Ishikawa (cell line): Measurements from ENCODE around the gene ANK2.

Source experiments
- EGR1 ChIP-seq: IDR thresholded peaks from 2 replicates; pipeline ENCODE4 v1.6.1; 2012
- EP300 ChIP-seq: IDR thresholded peaks from 2 replicates; pipeline ENCODE4 v1.6.1; 2012; ENCODE audit warnings: borderline replicate concordance
- MAX ChIP-seq: IDR thresholded peaks from 2 replicates; pipeline ENCODE4 v1.6.1; 2012
- RAD21 ChIP-seq: IDR thresholded peaks from 2 replicates; pipeline ENCODE4 v1.6.1; 2012; ENCODE audit warnings: low read depth
- REST ChIP-seq: IDR thresholded peaks from 2 replicates; pipeline ENCODE4 v1.6.1; 2012; ENCODE audit warnings: low read depth, mild to moderate bottlenecking
- TCF12 ChIP-seq: IDR thresholded peaks from 2 replicates; pipeline ENCODE4 v1.6.1; 2012; ENCODE audit warnings: low read depth
- USF1 ChIP-seq: IDR thresholded peaks from 2 replicates; pipeline ENCODE4 v1.6.1; 2012
- ZBTB7A ChIP-seq: IDR thresholded peaks from 2 replicates; pipeline ENCODE4 v1.6.1; 2012; ENCODE audit warnings: low read depth

- TF ChIP-seq REST (no peak), ZBTB7A (no peak), TCF12 (no peak), EGR1 (no peak), USF1 (no peak), RAD21 (no peak), EP300 (no peak), MAX (no peak)
Measured at GRCh38 chr4:113294908-113295307, 245.5 kb downstream of the ANK2 start.
